ENCODE results near the gene FAM227B.

DNA sequence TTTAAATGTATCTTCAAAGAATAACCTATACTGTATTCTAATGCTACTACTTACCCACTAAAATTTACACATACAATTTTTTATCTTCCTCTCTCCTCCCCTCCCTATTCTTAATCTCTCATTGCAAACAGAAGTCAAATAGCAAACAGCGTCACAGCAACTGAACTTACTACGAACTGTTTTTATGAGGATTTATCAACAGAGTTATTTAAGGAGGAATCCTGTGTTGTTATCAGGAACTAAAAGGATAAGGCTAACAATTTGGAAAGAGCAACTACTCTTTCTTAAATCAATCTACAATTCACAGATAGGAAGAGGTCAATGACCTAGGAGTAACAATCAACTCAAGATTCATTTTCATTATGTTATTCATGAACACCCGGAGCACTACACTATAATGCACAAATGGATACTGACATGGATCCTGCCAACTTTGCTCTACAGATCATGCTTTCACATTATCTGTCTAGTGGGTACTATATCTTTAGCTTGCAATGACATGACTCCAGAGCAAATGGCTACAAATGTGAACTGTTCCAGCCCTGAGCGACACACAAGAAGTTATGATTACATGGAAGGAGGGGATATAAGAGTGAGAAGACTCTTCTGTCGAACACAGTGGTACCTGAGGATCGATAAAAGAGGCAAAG, 196.6 kb downstream of the FAM227B start:
- no peak for TF ChIP-seq FOXM1 (IDR thresholded peaks at IDR 0.05; ENCODE audit: borderline replicate concordance)
- no peak for TF ChIP-seq SP1 (IDR thresholded peaks at IDR 0.05)
- TF ChIP-seq LEF1 (IDR thresholded peaks at IDR 0.05; ENCODE audit: borderline replicate concordance) = no peak
- TF ChIP-seq ELF4 (IDR thresholded peaks at IDR 0.05) = no peak
- no peak for TF ChIP-seq NFRKB (IDR thresholded peaks at IDR 0.05)
- TF ChIP-seq BHLHE40 (IDR thresholded peaks at IDR 0.05; ENCODE audit: borderline replicate concordance) = no peak
